HG02763 (cell line): ENCODE measurements around the gene KRTCAP2.
A peak's percentile ranks its signal among the peaks of the same experiment; 100 is the strongest.

ENCODE experiments used
- ATAC-seq: cut with Tn5 transposase; IDR thresholded peaks from one replicate; pipeline ENCODE4 v1.9.1; 2021; ENCODE audit warnings: mild to moderate bottlenecking, moderate library complexity; ENCODE audit not compliant: unreplicated experiment

The KRTCAP2 gene

DNA sequence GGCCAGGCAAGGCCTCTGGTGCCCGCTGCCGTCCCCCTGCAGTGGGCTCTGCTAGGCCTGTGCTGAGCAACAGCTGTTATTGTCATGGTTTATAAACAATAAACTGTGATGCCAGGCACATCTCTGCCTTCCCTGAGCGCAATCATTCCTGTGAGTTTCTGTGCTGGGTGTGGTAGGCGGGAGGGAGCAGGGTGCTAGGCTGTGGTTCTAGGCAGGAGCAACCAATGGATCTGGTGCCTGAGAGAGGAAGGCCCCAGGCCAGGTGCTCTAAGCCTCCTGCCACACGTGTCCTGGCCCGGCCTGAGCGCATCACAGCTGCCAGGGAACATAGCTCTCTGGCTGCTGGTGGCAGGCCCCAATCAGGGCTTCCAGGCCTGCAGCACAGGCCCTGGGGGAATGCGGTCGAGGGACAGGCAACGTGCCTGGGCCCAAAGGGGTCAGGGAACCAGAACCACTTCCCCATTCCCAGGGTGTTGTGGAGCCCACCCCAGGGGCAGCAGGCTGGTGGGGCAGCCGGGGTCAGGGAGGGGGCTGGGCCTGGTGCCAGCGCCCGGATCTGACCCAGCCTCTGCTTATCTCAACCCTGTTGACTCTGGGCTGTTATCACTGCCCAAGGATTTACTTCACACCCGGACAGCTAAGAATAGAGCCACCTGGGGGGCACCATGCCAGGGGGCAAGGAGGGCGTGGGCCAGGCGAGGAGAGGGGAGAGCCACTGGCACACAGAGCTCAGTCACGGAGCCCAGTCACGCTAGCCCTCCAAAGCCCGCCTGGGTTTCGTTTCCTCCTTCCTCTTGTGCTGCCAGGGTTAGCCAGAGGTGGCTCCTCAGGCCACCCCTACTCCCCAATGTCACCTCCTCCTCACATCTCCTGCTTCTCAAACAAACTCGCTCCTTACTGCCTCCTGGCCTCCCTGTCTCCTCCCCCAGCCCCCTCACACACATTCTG is 12.0 kb upstream of the KRTCAP2 start:
- ATAC-seq = peak; percentile 75

DNA sequence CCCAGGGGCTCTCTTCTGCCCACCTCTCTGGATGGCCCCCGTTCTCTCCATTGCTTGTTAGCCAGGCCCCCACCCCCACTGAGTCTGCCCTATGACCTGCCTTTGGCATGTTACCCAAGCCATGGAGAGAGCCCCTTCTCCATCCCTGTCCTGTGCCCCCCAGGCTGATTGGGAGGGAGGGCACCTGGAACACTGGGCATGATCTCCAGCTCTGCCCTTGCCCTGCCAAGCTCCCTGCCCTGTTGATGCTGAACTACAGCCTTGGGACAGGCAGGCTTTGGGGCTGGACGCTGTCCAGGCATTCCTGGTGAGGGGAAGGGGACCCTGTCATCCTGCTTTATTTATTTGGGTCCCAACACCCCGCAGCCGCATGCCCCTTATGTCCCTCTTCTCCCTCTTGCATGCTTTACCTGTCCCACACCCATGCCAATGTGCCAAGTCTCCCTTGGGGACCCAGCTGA is 11.3 kb upstream of the KRTCAP2 start:
- no peak for ATAC-seq

DNA sequence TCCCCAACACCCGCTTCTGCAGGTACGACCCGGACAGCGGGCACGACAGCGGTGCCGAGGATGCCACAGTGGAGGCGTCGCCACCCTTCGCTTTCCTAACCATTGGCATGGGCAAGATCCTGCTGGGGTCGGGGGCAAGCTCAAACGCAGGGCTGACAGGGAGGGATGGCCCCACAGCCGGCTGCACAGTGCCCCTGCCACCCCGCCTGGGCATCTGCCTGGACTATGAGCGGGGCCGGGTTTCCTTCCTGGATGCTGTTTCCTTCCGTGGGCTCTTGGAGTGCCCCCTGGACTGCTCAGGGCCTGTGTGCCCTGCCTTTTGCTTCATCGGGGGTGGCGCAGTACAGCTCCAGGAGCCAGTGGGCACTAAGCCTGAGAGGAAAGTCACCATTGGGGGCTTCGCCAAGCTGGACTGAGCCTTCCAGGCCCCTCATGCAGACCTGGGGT is 10.7 kb upstream of the KRTCAP2 start:
- ATAC-seq = no peak

DNA sequence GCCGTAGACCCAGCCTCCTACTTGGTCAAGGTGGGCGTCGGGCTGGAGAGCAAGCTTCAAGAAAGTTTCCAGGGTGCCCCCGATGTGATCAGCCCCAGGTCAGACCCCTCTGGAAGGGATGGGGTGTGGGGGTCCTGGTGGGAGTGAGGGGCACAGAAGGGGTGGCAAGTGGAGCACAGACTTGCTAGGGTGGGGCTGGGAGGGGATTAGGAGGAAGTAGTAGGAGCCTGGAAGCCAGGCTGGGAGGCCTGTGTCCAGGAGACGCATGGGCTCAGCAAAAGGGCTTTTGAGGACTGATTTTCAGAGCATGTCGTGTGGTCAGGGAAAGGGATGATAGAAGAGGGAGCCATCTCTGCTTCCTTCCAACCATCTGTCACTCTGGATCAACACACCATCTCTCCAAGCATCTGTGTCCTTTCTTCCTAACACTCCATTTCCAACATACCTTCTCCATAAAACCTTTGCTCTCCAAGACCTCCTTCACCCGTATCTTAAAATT is 9.0 kb upstream of the KRTCAP2 start:
- ATAC-seq = no peak

DNA sequence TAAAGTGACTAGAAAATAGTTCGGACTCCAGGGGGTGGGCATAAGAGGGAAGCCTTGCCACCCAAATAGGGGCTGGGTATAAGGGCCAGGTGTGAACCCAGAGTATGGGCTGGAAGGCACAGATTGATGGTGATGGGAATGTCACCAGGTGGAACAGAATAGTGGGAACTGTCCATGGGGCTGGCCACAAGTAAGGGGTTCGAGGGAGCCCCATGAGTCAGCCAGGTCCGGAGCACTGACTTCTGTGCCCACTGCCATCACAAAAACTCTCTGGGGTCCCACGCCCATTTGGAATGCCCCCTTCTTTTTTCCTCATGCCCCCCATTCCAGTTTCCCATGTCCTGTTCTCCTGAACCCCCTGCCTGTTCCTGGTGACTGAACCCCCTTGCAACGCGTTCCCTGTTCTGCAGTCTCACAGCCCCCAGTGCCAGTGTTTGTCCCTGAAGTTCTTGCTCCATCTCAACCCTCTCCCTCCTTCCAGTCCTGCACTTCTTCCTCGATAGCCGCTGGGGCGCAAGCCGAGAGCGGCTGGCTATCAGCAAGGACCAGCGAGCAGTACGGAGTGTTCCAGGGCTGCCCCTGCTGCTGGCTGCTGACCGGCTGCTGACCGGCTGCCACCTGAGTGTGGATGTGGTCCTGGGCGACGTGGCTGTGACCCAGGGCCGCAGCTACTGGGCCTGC is 8.4 kb upstream of the KRTCAP2 start:
- no peak for ATAC-seq

DNA sequence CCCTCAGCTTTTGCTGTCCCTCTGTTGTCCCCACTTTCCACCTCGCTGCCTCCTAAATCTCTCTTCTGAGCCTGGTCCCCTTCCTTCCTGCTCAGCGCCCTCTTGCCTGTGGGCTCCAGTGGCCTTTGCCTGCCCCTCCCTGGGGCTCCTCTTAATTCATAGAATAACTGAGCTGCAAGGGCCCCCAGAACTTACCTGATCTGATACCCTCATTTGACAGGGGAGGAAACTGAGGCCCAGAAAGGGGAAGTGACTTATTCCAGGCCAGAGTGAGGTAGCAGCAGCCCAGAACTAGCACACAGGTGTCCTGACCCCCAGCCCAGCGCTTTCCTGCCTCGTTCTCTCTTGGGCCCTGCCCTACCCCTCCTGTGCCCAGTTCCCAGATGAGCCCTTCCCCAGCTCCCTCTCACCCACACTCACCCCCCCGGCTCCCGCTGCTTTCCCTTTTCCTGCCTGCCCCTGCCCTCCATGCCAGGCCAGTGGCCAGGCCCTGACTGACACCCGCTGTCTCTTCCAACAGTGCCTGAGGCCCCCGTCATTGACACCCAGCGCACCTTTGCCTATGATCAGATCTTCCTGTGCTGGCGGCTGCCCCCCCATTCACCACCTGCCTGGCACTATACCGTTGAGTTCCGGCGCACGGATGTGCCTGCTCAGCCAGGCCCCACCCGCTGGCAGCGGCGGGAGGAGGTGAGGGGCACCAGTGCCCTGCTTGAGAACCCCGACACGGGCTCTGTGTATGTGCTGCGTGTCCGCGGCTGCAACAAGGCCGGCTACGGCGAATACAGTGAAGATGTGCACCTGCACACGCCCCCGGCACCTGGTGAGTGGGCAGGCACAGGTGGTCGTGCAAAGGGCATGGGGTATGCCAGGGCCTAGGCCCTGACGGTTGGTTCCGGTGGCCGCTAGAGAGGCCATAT is 6.3 kb upstream of the KRTCAP2 start:
- no peak for ATAC-seq

DNA sequence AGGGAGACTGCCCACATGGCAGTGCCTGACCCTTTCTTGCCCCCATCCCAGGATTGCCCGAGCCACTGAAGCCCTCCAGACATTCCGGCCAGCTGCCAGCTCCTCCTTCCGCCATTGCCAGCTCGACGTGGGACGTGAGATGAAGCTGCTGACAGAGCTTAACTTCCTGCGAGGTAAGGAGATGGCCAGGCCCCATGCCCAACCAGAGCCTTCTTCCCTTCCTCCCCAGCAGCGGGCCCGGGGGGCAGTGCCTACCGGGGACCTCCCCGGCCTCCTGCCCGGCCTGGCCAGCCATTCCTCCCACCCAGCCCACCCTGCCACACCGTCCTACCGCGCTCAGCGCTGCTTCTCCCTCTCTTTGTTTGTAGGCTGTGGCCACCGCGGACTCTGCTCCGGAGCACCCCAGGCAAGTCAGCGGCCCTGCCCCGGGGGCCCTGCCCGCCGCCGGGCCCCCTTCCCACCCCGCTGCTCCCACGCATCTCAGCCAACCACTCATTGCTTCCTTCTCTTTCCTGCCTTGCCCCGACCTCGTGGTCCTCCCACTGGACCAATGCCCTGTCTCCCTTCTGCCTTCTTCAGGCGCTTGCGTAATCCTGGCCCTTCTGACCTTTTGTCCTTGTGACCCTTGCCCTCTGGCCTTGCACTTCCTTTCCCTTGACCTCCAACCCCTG is 5.5 kb upstream of the KRTCAP2 start:
- no peak for ATAC-seq

DNA sequence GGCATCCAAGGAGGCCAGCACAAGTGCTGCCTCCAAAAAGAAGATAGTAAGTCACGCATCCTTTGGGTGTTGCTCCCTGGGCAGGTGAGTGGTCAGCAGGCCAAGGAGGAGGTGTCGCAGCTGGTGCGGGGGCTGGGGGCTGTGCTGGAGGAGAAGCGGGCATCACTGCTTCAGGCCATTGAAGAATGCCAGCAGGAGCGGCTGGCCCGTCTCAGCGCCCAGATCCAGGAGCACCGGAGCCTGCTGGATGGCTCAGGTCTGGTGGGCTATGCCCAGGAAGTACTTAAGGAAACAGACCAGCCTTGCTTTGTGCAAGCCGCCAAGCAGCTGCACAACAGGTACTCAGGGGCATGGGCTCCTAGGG is 4.8 kb upstream of the KRTCAP2 start:
- ATAC-seq = no peak

DNA sequence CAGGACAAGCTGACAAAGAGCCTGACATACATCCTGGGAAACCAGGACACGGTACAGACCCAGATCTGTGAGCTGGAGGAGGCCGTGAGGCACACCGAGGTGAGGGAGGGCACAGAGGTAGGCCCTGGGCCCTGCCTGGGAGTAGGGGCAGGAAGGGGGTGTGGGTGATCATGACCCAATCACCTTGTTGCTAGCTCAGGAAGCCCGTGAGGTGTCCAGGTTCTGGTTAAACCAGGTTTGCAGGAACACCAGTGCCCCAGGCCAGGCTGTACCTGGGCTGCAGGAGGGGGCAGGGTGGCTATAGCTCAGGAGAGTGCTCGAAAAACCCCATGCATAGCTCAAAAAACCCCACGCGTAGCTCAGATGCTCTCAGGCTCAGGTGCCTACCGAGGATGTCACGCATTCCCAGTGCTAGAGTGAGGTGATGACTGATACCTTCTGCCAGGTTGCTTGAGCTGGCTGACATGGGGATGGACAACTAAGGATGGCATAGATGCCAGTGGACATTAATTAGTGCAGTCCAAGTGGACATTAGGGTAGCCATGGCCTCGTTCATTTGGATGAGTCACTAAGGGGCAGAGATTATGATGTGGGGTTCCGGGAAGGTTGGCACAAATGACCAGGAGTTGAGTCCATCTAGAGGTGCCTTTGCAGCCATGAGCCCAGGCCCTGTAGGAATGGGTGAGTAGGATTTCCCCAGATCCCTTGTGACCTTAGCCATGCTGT is 4.3 kb upstream of the KRTCAP2 start:
- no peak for ATAC-seq

DNA sequence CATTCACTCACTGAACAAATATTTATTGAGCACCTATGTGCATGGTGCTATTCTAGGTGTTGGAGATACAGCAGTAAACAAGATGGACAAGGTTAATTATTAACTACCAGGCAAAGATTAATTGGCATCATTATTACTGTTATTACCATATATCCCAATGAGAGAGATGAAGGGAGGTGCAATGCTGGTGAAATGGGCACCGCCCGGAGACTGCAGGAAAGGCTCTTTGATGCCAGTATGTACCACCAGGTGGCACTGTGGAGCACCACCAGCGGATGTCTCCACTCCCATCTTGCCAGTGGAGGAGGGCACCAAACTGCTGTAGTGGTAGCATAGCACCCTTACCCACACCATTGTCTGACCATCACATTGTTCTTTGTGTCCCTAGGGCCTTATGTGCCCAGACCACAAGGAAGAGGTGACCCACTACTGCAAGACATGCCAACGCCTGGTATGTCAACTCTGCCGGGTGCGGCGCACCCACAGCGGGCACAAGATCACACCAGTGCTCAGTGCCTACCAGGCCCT is 3.5 kb upstream of the KRTCAP2 start:
- no peak for ATAC-seq

DNA sequence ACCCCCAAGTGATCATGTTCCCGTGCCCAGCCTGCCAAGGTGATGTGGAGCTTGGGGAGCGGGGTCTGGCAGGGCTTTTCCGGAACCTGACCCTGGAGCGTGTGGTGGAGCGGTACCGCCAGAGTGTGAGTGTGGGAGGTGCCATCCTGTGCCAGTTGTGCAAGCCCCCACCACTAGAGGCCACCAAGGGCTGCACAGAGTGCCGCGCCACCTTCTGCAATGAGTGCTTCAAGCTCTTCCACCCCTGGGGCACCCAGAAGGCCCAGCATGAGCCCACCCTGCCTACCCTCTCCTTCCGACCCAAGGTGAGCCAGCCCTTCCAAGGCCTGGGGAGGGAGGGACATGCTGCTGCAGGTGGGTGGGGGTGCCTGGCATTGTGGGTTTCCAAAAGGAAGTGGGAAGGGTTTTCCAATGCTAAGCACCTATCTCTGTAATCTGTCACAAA is 2.8 kb upstream of the KRTCAP2 start:
- no peak for ATAC-seq

DNA sequence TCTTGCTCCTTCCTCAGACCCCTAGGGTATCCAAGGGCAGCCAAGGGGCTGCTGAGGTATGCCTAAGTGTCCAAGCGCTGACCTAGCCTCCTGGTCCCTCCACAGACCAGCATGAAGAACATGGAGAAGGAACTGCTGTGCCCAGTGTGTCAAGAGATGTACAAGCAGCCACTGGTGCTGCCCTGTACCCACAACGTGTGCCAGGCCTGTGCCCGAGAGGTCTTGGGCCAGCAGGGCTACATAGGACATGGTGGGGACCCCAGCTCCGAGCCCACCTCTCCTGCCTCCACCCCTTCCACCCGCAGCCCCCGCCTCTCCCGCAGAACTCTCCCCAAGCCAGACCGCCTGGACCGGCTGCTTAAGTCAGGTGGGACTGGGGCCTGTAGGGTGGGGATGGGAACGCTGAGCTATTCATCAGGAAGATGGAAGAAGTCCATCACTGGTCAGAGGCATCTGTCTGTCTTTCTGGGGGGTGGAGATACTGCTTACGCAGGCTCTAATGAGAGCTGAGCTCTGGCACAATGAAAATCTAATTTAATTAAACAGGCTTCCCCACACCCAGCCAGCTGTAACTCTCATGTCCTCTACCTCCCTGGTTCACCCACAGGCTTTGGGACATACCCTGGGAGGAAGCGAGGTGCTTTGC is 2.3 kb upstream of the KRTCAP2 start:
- no peak for ATAC-seq

DNA sequence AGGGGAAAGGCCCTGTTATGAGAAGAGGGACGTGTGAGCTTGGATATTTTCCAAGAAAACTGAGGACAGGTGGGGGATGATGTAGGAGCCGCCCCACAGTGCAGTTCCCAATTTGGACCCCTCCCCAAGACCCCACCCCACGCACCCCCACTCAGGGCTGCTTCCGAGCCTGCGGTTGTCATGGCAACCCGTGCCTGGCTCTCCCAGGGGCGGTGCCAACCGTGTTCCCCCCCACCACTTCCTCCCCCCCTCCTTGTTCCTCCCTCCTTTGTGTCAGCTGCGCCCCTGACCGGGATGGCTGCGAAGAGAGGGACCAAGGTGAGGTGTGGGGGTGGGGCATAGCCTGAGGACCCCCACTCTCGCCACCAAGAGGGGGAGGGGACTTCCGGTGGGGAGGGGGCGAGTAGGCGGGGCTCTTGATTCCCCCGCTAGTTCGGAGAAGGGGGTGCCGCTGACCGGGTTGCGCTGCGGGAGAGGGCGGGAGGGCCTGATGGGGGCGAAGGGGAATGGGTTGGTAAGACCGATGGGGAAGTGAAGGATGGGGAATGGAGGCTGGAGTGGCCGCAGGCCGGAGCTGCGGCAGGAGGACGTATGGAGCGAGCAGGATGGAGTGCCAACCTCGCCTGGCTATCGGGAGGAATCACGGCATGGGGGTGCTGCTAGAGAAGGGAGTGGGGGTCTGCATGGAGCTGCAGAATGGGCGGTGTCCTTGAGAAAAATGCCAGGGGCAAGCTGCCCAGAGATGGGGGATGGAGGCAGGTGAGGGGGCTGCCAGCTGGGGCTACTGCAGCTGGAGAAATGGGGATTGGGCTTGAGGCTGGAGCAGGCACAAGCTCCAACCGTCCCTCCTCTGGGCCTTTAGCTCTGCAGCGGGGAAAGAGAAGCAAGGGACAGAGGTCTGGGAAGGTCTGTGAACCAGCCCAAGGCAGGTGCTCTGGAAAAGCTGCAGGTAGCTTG is 1.5 kb upstream of the KRTCAP2 start:
- no peak for ATAC-seq

DNA sequence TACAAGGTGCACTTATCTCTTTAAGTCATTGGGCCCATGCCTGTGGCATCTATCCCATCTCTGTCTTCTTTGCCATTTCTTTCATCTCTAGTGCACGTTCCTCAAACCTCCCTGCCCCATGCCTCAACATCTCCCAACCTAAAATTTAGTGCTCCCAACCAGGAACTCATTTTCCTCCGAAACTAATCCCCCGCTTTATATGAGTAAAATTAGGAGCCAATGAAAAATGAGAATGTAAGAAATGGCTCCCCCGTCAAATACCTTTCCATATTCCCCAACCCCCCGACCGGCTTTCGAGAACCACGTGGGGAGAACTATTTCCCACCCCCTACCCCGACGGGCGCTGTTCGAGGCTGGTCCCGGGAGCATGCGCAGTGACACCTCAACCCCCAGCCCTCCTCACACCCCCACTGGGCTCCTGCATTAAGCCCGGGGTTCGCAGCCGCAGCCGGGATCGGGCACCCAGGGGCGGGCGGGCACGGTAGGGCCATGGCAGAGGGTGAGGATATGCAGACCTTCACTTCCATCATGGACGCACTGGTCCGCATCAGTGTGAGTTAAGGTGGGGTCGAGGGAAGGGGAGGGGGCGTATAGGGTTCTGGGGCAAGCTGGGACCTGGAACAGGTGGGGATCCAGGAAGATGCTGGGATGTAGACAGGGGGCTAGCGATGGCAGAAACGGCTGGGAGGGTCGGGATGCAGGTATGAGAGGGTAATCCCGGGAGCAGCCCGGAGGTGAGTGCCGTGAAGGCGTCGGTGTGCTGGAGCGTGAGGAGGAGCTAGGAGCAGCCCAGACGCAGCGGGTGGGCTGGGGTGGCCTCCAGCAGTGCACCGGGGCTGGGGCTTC is 597 bp upstream of the KRTCAP2 start, which contains the start of gene TRIM46:
Gene TRIM46 (plus strand): TSS at position 372 of the 846 bp plus-strand sequence. CDS start 118 bp downstream, at position 490.
- ATAC-seq = no peak

DNA sequence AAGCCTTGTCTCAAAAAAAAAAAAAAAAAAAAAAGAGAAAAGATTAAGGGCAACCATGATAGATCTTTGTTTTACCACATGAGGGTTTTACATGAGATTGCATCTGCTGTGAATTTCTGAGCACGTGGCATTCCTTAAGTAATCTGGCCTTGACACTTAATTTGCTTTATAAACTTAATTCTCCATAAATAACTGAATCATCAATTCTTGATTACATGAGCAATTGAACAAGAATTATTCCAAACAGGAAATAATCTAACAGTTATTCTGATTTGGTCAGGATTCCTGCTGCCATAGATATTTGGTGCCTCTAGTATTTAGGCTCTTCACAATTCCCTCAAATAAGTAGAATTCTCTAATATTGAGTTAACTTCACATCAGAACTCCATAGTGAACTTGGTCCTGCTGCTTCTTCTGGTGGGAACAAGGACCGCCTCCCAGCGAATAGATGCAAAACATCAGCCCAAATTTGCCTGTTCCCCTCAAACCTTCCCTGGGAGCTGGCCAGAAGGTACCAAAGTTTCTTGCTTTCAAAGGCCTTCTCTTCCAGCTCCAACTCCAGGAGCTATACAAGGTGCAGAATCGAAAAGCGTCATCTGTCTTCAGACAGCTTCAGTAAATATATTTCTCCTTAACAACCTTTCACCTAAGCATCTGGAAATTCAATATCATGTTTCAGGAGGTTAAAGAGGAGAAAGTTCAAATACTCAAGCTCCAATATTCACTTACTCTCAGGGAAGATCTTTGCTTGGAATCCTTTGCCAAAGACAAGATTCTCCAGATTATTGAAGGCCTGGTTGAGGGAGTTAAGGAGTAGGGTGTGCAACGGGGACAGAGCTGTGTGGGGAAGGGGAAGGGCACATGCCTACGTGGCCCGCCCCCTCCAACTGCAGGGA is 1.0 kb downstream of the KRTCAP2 start:
- ATAC-seq = peak; percentile 5

DNA sequence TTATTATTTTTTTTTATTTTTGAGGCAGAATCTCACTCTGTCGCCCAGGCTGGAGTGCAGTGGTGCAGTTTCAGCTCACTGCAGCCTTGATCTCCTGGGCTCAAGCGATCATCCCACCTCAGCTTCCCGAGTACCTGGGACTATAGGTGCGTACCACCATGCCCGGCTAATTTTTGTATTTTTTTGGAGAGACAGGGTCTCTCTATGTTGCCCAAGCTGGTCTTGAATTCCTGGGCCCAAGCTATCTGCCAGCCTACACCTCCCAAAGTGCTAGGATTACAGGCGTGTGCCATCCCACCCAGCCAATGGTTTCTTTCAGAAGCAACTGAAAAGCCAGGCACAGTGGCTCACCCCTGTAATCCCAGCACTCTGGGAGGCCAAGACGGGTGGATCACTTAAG is 2.3 kb downstream of the KRTCAP2 start:
- no peak for ATAC-seq
